DND-41 (cell line): Measurements from ENCODE around the gene ANO1.

Experiments
- ATAC-seq: fragments of 200-7000 bp; cut with Tn5 transposase; 3 replicates; pipeline ENCODE4 v1.9.1; 2021; ENCODE audit warnings: low read depth; ENCODE audit not compliant: insufficient read depth
- DNase-seq: peaks from one replicate; pipeline ENCODE4 v3.0.0-alpha.2; 2020
- H2AFZ ChIP-seq: 2 replicates; pipeline ENCODE4 v1.6.0; 2012; ENCODE audit warnings: low read depth, low read length
- H3K27ac ChIP-seq: 2 replicates; pipeline ENCODE4 v1.5.1; 2012; ENCODE audit warnings: low read length, inconsistent platforms
- H3K27me3 ChIP-seq: fragments of 200-600 bp; sonication (generic); 2 replicates; pipeline ENCODE4 v1.6.0; 2012; ENCODE audit warnings: low read length, mild to moderate bottlenecking, inconsistent platforms; ENCODE audit not compliant: insufficient read depth, poor library complexity
- H3K36me3 ChIP-seq: 2 replicates; pipeline ENCODE4 v1.5.1; 2012; ENCODE audit warnings: low read length, inconsistent platforms; ENCODE audit not compliant: insufficient read depth
- H3K4me1 ChIP-seq: 2 replicates; pipeline ENCODE4 v1.5.1; 2012; ENCODE audit warnings: mild to moderate bottlenecking, low read length; ENCODE audit not compliant: insufficient read depth
- H3K4me2 ChIP-seq: 2 replicates; pipeline ENCODE4 v1.6.0; 2012; ENCODE audit warnings: mild to moderate bottlenecking, moderate library complexity, low read length, inconsistent platforms; ENCODE audit not compliant: insufficient read depth
- H3K4me3 ChIP-seq, 2 experiments: fragments of 200-600 bp in 1 of 2; shearing (Covaris generic) in 1 of 2; 2 replicates each; pipeline ENCODE4 v1.5.1; 2012 to 2016; ENCODE audit warnings: inconsistent platforms in 2 of 2, low read length in 2 of 2, mild to moderate bottlenecking in 2 of 2, low read depth in 1 of 2, moderate library complexity in 1 of 2
- H3K79me2 ChIP-seq: 2 replicates; pipeline ENCODE4 v1.6.0; 2012; ENCODE audit warnings: low read length, inconsistent platforms; ENCODE audit not compliant: insufficient read depth
- H3K9ac ChIP-seq: 2 replicates; pipeline ENCODE4 v1.6.0; 2012; ENCODE audit warnings: low read depth, mild to moderate bottlenecking, inconsistent platforms, low read length, moderate library complexity
- H3K9me3 ChIP-seq: 2 replicates; pipeline ENCODE4 v1.5.1; 2012; ENCODE audit warnings: low read length, moderate library complexity, mild to moderate bottlenecking, inconsistent platforms; ENCODE audit not compliant: insufficient read depth, severe bottlenecking
- H4K20me1 ChIP-seq: 2 replicates; pipeline ENCODE4 v1.6.0; 2012; ENCODE audit warnings: low read length; ENCODE audit not compliant: insufficient read depth
- CTCF ChIP-seq: IDR thresholded peaks from 2 replicates; pipeline ENCODE4 v1.5.1; 2012; ENCODE audit warnings: borderline replicate concordance, low read length, moderate library complexity, mild to moderate bottlenecking; ENCODE audit not compliant: poor library complexity, severe bottlenecking; ENCODE audit errors: extremely low read depth
- EZH2 ChIP-seq: IDR thresholded peaks from 3 replicates; pipeline ENCODE4 v1.6.1; 2012; ENCODE audit warnings: borderline replicate concordance, low read depth, mild to moderate bottlenecking, moderate library complexity, low read length, inconsistent platforms; ENCODE audit not compliant: severe bottlenecking

ANO1 gene

GRCh38 chr11:70169127-70169526 is 91.0 kb downstream of the ANO1 start:
- Histone ChIP-seq H2AFZ (no peak overlapping the region), H3K9me3 (no peaks in the 10 kb centered on the region), H3K4me2 (no peak overlapping the region), H3K27me3 (peaks cover 10% of the 10 kb centered on the region), H3K4me1 (no peaks in the 10 kb centered on the region), H3K79me2 (no peaks in the 10 kb centered on the region), H3K27ac (no peak overlapping the region), H3K36me3 (no peaks in the 10 kb centered on the region), H3K9ac (no peak overlapping the region), H3K4me3 (no peak overlapping the region), H4K20me1 (no peaks in the 10 kb centered on the region)
- TF ChIP-seq EZH2: no peak
- TF ChIP-seq CTCF: no peak
- DNase-seq (no peak), ATAC-seq (no peak)

- H2AFZ ChIP-seq: no peak overlapping the region
- DNase-seq (no peak), ATAC-seq (no peak)
- H3K27ac ChIP-seq: no peak overlapping the region
- no peaks in the 10 kb centered on the region for H3K79me2 ChIP-seq
- H3K4me2 ChIP-seq: no peak overlapping the region
- no peaks in the 10 kb centered on the region for H3K36me3 ChIP-seq
- no peak for TF ChIP-seq CTCF
- TF ChIP-seq EZH2: no peak
- no peak overlapping the region for H3K4me3 ChIP-seq
- no peaks in the 10 kb centered on the region for H3K9me3 ChIP-seq
- peaks cover 5% of the 10 kb centered on the region for H3K27me3 ChIP-seq
- H3K4me1 ChIP-seq: no peaks in the 10 kb centered on the region
- H4K20me1 ChIP-seq: no peaks in the 10 kb centered on the region
- no peak overlapping the region for H3K9ac ChIP-seq
These were observed 91.5 kb downstream of the ANO1 start for GRCh38 chr11:70169632-70170031.

- ATAC-seq (no peak), DNase-seq (no peak)
- Histone ChIP-seq H3K4me3 (no peak overlapping the region), H3K27ac (no peak overlapping the region), H3K4me2 (no peak overlapping the region), H3K9ac (no peak overlapping the region), H3K79me2 (no peaks in the 10 kb centered on the region), H2AFZ (no peak overlapping the region), H3K4me1 (no peaks in the 10 kb centered on the region), H4K20me1 (no peaks in the 10 kb centered on the region), H3K36me3 (no peaks in the 10 kb centered on the region), H3K27me3 (peaks cover 5% of the 10 kb centered on the region), H3K9me3 (no peaks in the 10 kb centered on the region)
- no peak for TF ChIP-seq CTCF
- TF ChIP-seq EZH2: no peak
These were observed 92.6 kb downstream of the ANO1 start for GRCh38 chr11:70170596-70171210.
